SU-DHL-6 (cell line): Measurements from ENCODE around the gene MAML3.

ENCODE experiments used
- H2AFZ ChIP-seq: fragments of 200-600 bp; sonication (generic); 2 replicates; pipeline ENCODE4 v1.6.1; 2014; ENCODE audit warnings: low read depth, mild to moderate bottlenecking, moderate library complexity, mixed read lengths, antibody characterized with exemption, low read length; ENCODE audit not compliant: severe bottlenecking
- H3F3A ChIP-seq: fragments of 200-600 bp; shearing (Covaris generic); 2 replicates; pipeline ENCODE4 v1.6.0; 2016; ENCODE audit warnings: antibody characterized with exemption, mild to moderate bottlenecking; ENCODE audit not compliant: insufficient read depth
- H3K27ac ChIP-seq: fragments of 200-600 bp; sonication (generic); 2 replicates; pipeline ENCODE4 v1.5.1; 2016; ENCODE audit warnings: low read depth, mild to moderate bottlenecking, low read length, moderate library complexity, mixed read lengths
- H3K27me3 ChIP-seq: fragments of 200-600 bp; sonication (generic), shearing (Covaris generic); 2 replicates; pipeline ENCODE4 v1.6.0; 2014; ENCODE audit warnings: mild to moderate bottlenecking, low read length
- H3K36me3 ChIP-seq: fragments of 200-600 bp; sonication (generic); 2 replicates; pipeline ENCODE4 v1.6.1; 2014; ENCODE audit warnings: mild to moderate bottlenecking, low read length, mixed read lengths
- H3K4me2 ChIP-seq: fragments of 300-600, 200-600 bp; shearing (Covaris generic), sonication (generic); 2 replicates; pipeline ENCODE4 v1.6.0; 2014; ENCODE audit warnings: low read length, low read depth, mild to moderate bottlenecking; ENCODE audit not compliant: poor library complexity, severe bottlenecking
- H3K4me3 ChIP-seq: fragments of 200-600 bp; sonication (generic); 2 replicates; pipeline ENCODE4 v1.5.1; 2014; ENCODE audit warnings: antibody characterized with exemption, low read length, mild to moderate bottlenecking, mixed read lengths; ENCODE audit not compliant: insufficient read depth, poor library complexity, severe bottlenecking
- H3K79me2 ChIP-seq: fragments of 200-600 bp; sonication (generic); 2 replicates; pipeline ENCODE4 v1.6.1; 2014; ENCODE audit warnings: mild to moderate bottlenecking, low read length, moderate library complexity; ENCODE audit not compliant: insufficient read depth
- H3K9ac ChIP-seq: fragments of 200-600 bp; sonication (generic); 2 replicates; pipeline ENCODE4 v1.7.0; 2014; ENCODE audit warnings: mild to moderate bottlenecking, low read length
- H3K9me2 ChIP-seq: fragments of 200-600 bp; sonication (generic); replicated peaks from 2 replicates; pipeline ENCODE4 v1.6.1; 2014; ENCODE audit warnings: low read length; ENCODE audit not compliant: insufficient read depth
- H3K9me3 ChIP-seq: fragments of 200-600 bp; sonication (generic); 2 replicates; pipeline ENCODE4 v1.6.1; 2014; ENCODE audit warnings: low read length, mixed read lengths; ENCODE audit not compliant: insufficient read depth
- H4K20me1 ChIP-seq: fragments of 200-600 bp; sonication (generic); 2 replicates; pipeline ENCODE4 v1.6.1; 2014; ENCODE audit warnings: low read depth, mild to moderate bottlenecking, antibody characterized with exemption, low read length, moderate library complexity, mixed read lengths
- CTCF ChIP-seq: fragments of 200-600 bp; sonication (generic); IDR thresholded peaks from one replicate; pipeline ENCODE4 v1.5.1; 2017; ENCODE audit warnings: antibody characterized with exemption, mild to moderate bottlenecking, low read length, moderate library complexity; ENCODE audit not compliant: insufficient read depth, poor library complexity, severe bottlenecking
- EZH2phosphoT487 ChIP-seq: fragments of 200-600 bp; sonication (generic), shearing (Covaris generic); conservative IDR thresholded peaks from 2 replicates; pipeline ENCODE4 v1.6.1; 2018; ENCODE audit warnings: mild to moderate bottlenecking, antibody characterized with exemption, low read length, moderate library complexity, mixed read lengths

MAML3 gene

GRCh38 chr4:139834981-139835391, 319.0 kb downstream of the MAML3 start:
- no peaks in the 10 kb centered on the region for H4K20me1 ChIP-seq
- H3K27me3 ChIP-seq = no peaks in the 10 kb centered on the region
- H3K9me2 ChIP-seq = no peaks in the 10 kb centered on the region
- H3K36me3 ChIP-seq = no peaks in the 10 kb centered on the region
- H3K27ac ChIP-seq = no peak overlapping the region
- TF ChIP-seq CTCF (no peak), EZH2phosphoT487 (no peak)
- H3K9me3 ChIP-seq = no peaks in the 10 kb centered on the region
- H3F3A ChIP-seq = no peaks in the 10 kb centered on the region
- H3K9ac ChIP-seq = no peak overlapping the region
- no peak overlapping the region for H3K4me3 ChIP-seq
- no peak overlapping the region for H3K4me2 ChIP-seq
- H2AFZ ChIP-seq = no peak overlapping the region
- H3K79me2 ChIP-seq = no peaks in the 10 kb centered on the region

- Histone ChIP-seq H3K4me3 (no peak overlapping the region), H3K27ac (no peak overlapping the region), H3K9me3 (no peaks in the 10 kb centered on the region), H3F3A (no peaks in the 10 kb centered on the region), H3K9me2 (no peaks in the 10 kb centered on the region), H3K36me3 (no peaks in the 10 kb centered on the region), H3K79me2 (no peaks in the 10 kb centered on the region), H4K20me1 (no peaks in the 10 kb centered on the region), H3K9ac (no peak overlapping the region), H2AFZ (no peak overlapping the region), H3K4me2 (no peak overlapping the region), H3K27me3 (no peaks in the 10 kb centered on the region)
- no peak for TF ChIP-seq CTCF
- no peak for TF ChIP-seq EZH2phosphoT487
Observed at GRCh38 chr4:139834226-139834662, 319.7 kb downstream of the MAML3 start.

- H3F3A ChIP-seq = no peaks in the 10 kb centered on the region
- H3K9me2 ChIP-seq = no peaks in the 10 kb centered on the region
- no peaks in the 10 kb centered on the region for H3K79me2 ChIP-seq
- TF ChIP-seq CTCF (no peak), EZH2phosphoT487 (no peak)
- H3K27ac ChIP-seq = no peak overlapping the region
- H3K4me2 ChIP-seq = no peak overlapping the region
- no peaks in the 10 kb centered on the region for H3K9me3 ChIP-seq
- H4K20me1 ChIP-seq = no peaks in the 10 kb centered on the region
- no peak overlapping the region for H3K9ac ChIP-seq
- no peak overlapping the region for H2AFZ ChIP-seq
- no peak overlapping the region for H3K4me3 ChIP-seq
- H3K36me3 ChIP-seq = no peaks in the 10 kb centered on the region
- no peaks in the 10 kb centered on the region for H3K27me3 ChIP-seq
Observed at GRCh38 chr4:139833151-139833910, 320.7 kb downstream of the MAML3 start.
